GM18502 (cell line): Measurements from ENCODE around the gene TCP11L1.
"Not testable (repeated sequence)": the region's sequence is repeated elsewhere in the genome, so short reads cannot be mapped to it uniquely, and the experiment has no call there.

Experiments
- ATAC-seq: cut with Tn5 transposase; IDR thresholded peaks from one replicate; pipeline ENCODE4 v1.9.1; 2021; ENCODE audit warnings: mild to moderate bottlenecking; ENCODE audit not compliant: unreplicated experiment, poor library complexity

Gene TCP11L1

GRCh38 chr11:33064033-33064825 lies 24.9 kb downstream of the TCP11L1 start:
- ATAC-seq, result no peak

GRCh38 chr11:33064866-33065265 lies 25.5 kb downstream of the TCP11L1 start:
- no peak for ATAC-seq

- ATAC-seq, result peak; percentile 56
These were observed 26.2 kb downstream of the TCP11L1 start for GRCh38 chr11:33065445-33066178.

GRCh38 chr11:33067294-33067693 lies 27.9 kb downstream of the TCP11L1 start:
- ATAC-seq, result no peak

GRCh38 chr11:33068611-33069340 lies 29.4 kb downstream of the TCP11L1 start:
- ATAC-seq, result no peak

- no peak for ATAC-seq
These were observed 33.1 kb downstream of the TCP11L1 start for GRCh38 chr11:33072465-33072864.

GRCh38 chr11:33083918-33084317 lies 44.5 kb downstream of the TCP11L1 start:
- no peak for ATAC-seq

- ATAC-seq, result no peak
These were observed 46.6 kb downstream of the TCP11L1 start for GRCh38 chr11:33086017-33086416.

- ATAC-seq, result no peak
These were observed 50.4 kb downstream of the TCP11L1 start for GRCh38 chr11:33089776-33090175.

- no peak for ATAC-seq
These were observed 54.8 kb downstream of the TCP11L1 start for GRCh38 chr11:33094157-33094556.

GRCh38 chr11:33103836-33104235 lies 64.5 kb downstream of the TCP11L1 start:
- ATAC-seq, result no peak

- no peak for ATAC-seq
These were observed 70.0 kb downstream of the TCP11L1 start for GRCh38 chr11:33109294-33109895.

- ATAC-seq, result no peak
These were observed 70.7 kb downstream of the TCP11L1 start for GRCh38 chr11:33110083-33110482.

GRCh38 chr11:33116535-33116934 lies 77.2 kb downstream of the TCP11L1 start:
- ATAC-seq, result no peak

- ATAC-seq, result not testable (repeated sequence)
These were observed 83.3 kb downstream of the TCP11L1 start for GRCh38 chr11:33122696-33123095.
